ENCODE results near the gene PCNX1.
A peak's percentile ranks its signal among the peaks of the same experiment; 100 is the strongest.

PCNX1 gene

DNA sequence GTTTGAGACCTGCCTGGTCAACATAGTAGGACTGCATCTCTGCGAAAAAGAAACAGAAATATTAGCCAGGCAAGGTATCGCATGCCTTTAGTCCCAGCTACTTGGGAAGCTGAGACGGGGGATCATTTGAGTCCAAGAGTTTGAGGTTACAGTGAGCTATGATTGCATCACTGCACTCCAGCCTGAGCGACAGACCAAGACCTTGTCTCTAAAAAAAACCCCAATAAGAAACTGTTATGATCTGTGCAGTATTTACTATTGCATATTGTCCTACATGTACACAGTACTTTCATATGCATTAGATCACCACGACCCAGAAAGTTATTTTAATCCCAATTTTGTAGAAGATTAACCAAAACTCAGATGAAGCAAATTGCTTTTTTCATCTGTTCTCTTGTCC is 187.5 kb downstream of the PCNX1 start:
- Histone ChIP-seq H3K79me2 (no peaks in the 10 kb centered on the region), H3K4me2 (ENCODE audit: low read length) (no peak overlapping the region), H3K9ac (no peak overlapping the region), H3K27me3 (ENCODE audit: control insufficient read depth, insufficient read depth, low read length) (no peaks in the 10 kb centered on the region), H2AFZ (no peak overlapping the region), H3K36me3 (ENCODE audit: control insufficient read depth, insufficient read depth, low read length) (no peaks in the 10 kb centered on the region), H3K27ac (no peak overlapping the region), H3K9me3 (ENCODE audit: control insufficient read depth, low read length) (no peaks in the 10 kb centered on the region), H3K4me1 (no peaks in the 10 kb centered on the region), H3K4me3 (ENCODE audit: low read depth, low read length) (no peak overlapping the region)
- TF ChIP-seq, protein P1, sequence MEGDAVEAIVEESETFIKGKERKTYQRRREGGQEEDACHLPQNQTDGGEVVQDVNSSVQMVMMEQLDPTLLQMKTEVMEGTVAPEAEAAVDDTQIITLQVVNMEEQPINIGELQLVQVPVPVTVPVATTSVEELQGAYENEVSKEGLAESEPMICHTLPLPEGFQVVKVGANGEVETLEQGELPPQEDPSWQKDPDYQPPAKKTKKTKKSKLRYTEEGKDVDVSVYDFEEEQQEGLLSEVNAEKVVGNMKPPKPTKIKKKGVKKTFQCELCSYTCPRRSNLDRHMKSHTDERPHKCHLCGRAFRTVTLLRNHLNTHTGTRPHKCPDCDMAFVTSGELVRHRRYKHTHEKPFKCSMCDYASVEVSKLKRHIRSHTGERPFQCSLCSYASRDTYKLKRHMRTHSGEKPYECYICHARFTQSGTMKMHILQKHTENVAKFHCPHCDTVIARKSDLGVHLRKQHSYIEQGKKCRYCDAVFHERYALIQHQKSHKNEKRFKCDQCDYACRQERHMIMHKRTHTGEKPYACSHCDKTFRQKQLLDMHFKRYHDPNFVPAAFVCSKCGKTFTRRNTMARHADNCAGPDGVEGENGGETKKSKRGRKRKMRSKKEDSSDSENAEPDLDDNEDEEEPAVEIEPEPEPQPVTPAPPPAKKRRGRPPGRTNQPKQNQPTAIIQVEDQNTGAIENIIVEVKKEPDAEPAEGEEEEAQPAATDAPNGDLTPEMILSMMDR (IDR thresholded peaks at IDR 0.05): no peak

DNA sequence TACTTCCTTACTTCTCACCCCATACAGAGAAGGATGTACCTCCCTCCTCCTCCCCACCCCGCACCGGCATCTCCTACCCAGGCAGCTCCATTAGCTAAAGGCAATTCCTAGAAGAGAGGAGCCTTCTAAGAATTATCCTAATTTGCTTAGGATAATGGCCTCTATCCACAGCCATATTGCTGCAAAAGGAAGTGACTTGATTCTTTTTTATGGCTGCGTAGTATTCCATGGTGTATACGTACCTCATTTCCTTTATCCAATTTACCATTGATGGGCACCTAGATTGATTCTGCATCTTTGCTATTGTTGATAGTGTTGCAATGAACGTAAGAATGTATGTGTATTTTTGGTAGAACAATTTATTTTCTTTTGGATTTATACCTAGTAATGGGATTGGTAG is 189.7 kb downstream of the PCNX1 start:
- no peaks in the 10 kb centered on the region for H3K36me3 ChIP-seq (ENCODE audit: control insufficient read depth, insufficient read depth, low read length)
- H3K27me3 ChIP-seq (ENCODE audit: control insufficient read depth, insufficient read depth, low read length): no peaks in the 10 kb centered on the region
- no peak overlapping the region for H3K9ac ChIP-seq
- H3K9me3 ChIP-seq (ENCODE audit: control insufficient read depth, low read length): no peaks in the 10 kb centered on the region
- TF ChIP-seq, protein P1 (IDR thresholded peaks at IDR 0.05): no peak
- H3K4me1 ChIP-seq: no peaks in the 10 kb centered on the region
- H3K79me2 ChIP-seq: no peaks in the 10 kb centered on the region
- no peak overlapping the region for H3K27ac ChIP-seq
- H3K4me3 ChIP-seq (ENCODE audit: low read depth, low read length): no peak overlapping the region
- H2AFZ ChIP-seq: no peak overlapping the region
- H3K4me2 ChIP-seq (ENCODE audit: low read length): no peak overlapping the region

DNA sequence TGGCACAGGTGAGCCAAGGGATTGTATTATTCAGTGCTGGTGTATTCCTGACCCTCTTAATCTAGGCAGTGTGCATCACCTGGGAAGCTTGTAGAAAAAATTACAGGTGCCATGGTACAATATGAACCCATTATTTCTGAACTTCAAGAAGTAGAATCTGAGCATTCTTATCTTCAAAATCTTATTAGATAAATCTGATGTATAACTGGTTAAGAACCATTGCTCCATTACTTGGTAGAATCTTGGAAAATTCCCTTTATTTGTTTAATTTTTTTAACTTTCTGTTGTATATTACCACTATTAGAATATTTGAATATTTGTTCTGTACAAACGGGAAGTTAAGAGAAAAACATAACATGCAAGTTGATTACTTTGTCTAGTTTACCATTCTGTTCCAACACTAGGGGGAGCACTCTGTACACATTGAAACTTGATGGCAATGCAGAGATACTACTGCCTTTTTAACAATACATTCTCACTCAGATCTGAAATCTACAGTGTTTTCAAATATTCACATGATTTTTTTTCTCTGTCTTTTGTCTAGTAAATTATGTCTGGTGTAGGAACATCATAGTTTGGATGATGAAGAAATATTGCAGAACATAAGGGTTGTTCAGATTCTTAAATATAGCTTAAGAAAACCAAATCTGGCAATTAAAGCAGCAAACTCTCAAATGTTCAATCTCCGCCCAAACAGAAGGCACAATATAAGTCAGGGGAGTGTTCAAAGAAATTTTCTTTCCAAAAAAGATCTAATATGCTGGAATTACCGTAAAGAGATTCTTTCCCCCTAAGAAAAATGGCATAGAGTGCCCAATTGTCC is 196.6 kb downstream of the PCNX1 start:
- H3K79me2 ChIP-seq: no peaks in the 10 kb centered on the region
- no peaks in the 10 kb centered on the region for H3K4me1 ChIP-seq
- TF ChIP-seq, protein P1 (IDR thresholded peaks at IDR 0.05): peak; percentile 81
- no peak overlapping the region for H3K4me2 ChIP-seq (ENCODE audit: low read length)
- H3K9me3 ChIP-seq (ENCODE audit: control insufficient read depth, low read length): no peaks in the 10 kb centered on the region
- no peak overlapping the region for H2AFZ ChIP-seq
- H3K4me3 ChIP-seq (ENCODE audit: low read depth, low read length): no peak overlapping the region
- no peak overlapping the region for H3K9ac ChIP-seq
- H3K36me3 ChIP-seq (ENCODE audit: control insufficient read depth, insufficient read depth, low read length): no peaks in the 10 kb centered on the region
- no peaks in the 10 kb centered on the region for H3K27me3 ChIP-seq (ENCODE audit: control insufficient read depth, insufficient read depth, low read length)
- no peak overlapping the region for H3K27ac ChIP-seq

DNA sequence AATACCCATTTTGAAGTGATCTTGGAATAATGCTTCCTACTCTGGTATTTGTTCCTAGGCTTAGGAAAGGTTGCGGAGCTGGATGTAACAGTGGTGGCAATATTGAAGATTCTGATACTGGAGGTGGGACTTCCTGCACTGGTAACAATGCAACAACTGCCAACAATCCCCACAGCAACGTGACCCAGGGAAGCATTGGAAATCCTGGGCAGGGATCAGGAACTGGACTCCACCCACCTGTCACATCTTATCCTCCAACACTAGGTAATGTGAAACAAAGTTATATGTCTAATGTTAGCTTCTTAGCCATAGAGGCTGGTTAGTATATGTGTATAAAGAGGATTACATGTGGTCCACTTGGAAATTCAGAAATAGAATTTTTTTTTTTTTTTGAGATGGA is 197.9 kb downstream of the PCNX1 start:
- Histone ChIP-seq H3K9ac (no peak overlapping the region), H3K27ac (no peak overlapping the region), H3K27me3 (ENCODE audit: control insufficient read depth, insufficient read depth, low read length) (no peaks in the 10 kb centered on the region), H3K4me2 (ENCODE audit: low read length) (no peak overlapping the region), H3K79me2 (no peaks in the 10 kb centered on the region), H3K9me3 (ENCODE audit: control insufficient read depth, low read length) (no peaks in the 10 kb centered on the region), H3K4me3 (ENCODE audit: low read depth, low read length) (no peak overlapping the region), H3K36me3 (ENCODE audit: control insufficient read depth, insufficient read depth, low read length) (no peaks in the 10 kb centered on the region), H2AFZ (no peak overlapping the region), H3K4me1 (no peaks in the 10 kb centered on the region)
- TF ChIP-seq, protein P1 (IDR thresholded peaks at IDR 0.05): no peak

DNA sequence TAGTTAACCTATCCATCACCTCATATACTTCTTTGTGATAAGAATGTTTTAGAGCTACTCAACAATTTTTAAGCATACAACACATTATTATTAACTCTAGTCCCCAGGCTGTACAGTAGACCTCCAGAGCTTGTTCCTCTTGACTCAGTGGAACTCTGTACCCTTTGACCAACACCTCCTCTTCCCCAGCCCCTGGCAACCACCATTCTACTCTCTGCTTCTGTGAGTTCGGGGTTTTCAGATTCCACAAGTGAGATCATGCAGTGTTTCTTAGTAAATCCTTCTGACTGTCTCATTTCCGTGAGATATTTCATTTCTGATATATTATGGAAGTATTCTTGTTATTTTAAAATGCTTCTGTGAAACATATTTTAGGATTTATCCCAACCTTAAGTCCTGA is 200.7 kb downstream of the PCNX1 start:
- Histone ChIP-seq H3K9me3 (ENCODE audit: control insufficient read depth, low read length) (no peaks in the 10 kb centered on the region), H3K4me3 (ENCODE audit: low read depth, low read length) (no peak overlapping the region), H3K4me2 (ENCODE audit: low read length) (no peak overlapping the region), H3K36me3 (ENCODE audit: control insufficient read depth, insufficient read depth, low read length) (no peaks in the 10 kb centered on the region), H3K79me2 (no peaks in the 10 kb centered on the region), H3K9ac (no peak overlapping the region), H3K27me3 (ENCODE audit: control insufficient read depth, insufficient read depth, low read length) (no peaks in the 10 kb centered on the region), H3K4me1 (no peaks in the 10 kb centered on the region), H3K27ac (no peak overlapping the region), H2AFZ (no peak overlapping the region)
- TF ChIP-seq, protein P1 (IDR thresholded peaks at IDR 0.05): no peak

Measured in parathyroid adenoma (tissue), 2 donors.